Measurements from ENCODE around the gene TRAPPC2. TPM values are rescaled to one million over a fixed set of nuclear protein-coding genes. Genes with fewer than 3 reads are reported as not detected.

Gene TRAPPC2
- total RNA-seq, 4 donors from 2014 or later: 5.6 to 48.0 (median 22.8) TPM

GRCh38 chrX:13763489-13763888 lies 29.1 kb upstream of the TRAPPC2 start:
- intact Hi-C loops (cut with DNase I; ENCODE audit: low total_unique reads): no loop called here

GRCh38 chrX:13761606-13762414 lies 27.4 kb upstream of the TRAPPC2 start:
- Histone ChIP-seq H3K27me3 (no peaks in the 10 kb centered on the region), H3K4me3 (no peak overlapping the region), H3K9me3 (no peaks in the 10 kb centered on the region), H3K4me1 (no peaks in the 10 kb centered on the region), H3K27ac (peak overlapping the region in 1 of 2 donors; percentile 34), H3K36me3 (no peaks in the 10 kb centered on the region)
- intact Hi-C loops (cut with DNase I; ENCODE audit: low total_unique reads): no loop called here
- TF ChIP-seq POLR2A (IDR thresholded peaks at IDR 0.05) (no peak), CTCF (IDR thresholded peaks at IDR 0.05) (no peak)
- no peak for DNase-seq

More at GRCh38 chrX:13763489-13763888, 29.1 kb upstream of the TRAPPC2 start:
- H3K4me1 ChIP-seq: no peaks in the 10 kb centered on the region
- TF ChIP-seq POLR2A (IDR thresholded peaks at IDR 0.05): no peak
- no peak for TF ChIP-seq CTCF (IDR thresholded peaks at IDR 0.05)
- H3K4me3 ChIP-seq: no peak overlapping the region
- peak in 1 of 2 donors; percentile 33 for DNase-seq
- no peaks in the 10 kb centered on the region for H3K27me3 ChIP-seq
- H3K27ac ChIP-seq: no peak overlapping the region
- no peaks in the 10 kb centered on the region for H3K9me3 ChIP-seq
- H3K36me3 ChIP-seq: no peaks in the 10 kb centered on the region

GRCh38 chrX:13760426-13760825 lies 26.0 kb upstream of the TRAPPC2 start:
- H3K27ac ChIP-seq: no peak overlapping the region
- H3K4me1 ChIP-seq: no peaks in the 10 kb centered on the region
- H3K9me3 ChIP-seq: no peaks in the 10 kb centered on the region
- DNase-seq: no peak
- intact Hi-C loops (cut with DNase I; ENCODE audit: low total_unique reads): no loop called here
- H3K36me3 ChIP-seq: peaks cover 0 to 2% of the 10 kb centered on the region in 2 donors
- TF ChIP-seq POLR2A (IDR thresholded peaks at IDR 0.05) (no peak), CTCF (IDR thresholded peaks at IDR 0.05) (no peak)
- H3K4me3 ChIP-seq: no peak overlapping the region
- no peaks in the 10 kb centered on the region for H3K27me3 ChIP-seq

- TF ChIP-seq CTCF (IDR thresholded peaks at IDR 0.05) (no peak), POLR2A (IDR thresholded peaks at IDR 0.05) (no peak)
- H3K4me3 ChIP-seq: no peak overlapping the region
- no peaks in the 10 kb centered on the region for H3K27me3 ChIP-seq
- DNase-seq: no peak
- no peaks in the 10 kb centered on the region for H3K4me1 ChIP-seq
- peaks cover 0 to 2% of the 10 kb centered on the region in 2 donors for H3K36me3 ChIP-seq
- intact Hi-C loops (cut with DNase I; ENCODE audit: low total_unique reads): no loop called here
- no peaks in the 10 kb centered on the region for H3K9me3 ChIP-seq
- H3K27ac ChIP-seq: no peak overlapping the region
Measured at GRCh38 chrX:13759152-13759718, 24.8 kb upstream of the TRAPPC2 start.

GRCh38 chrX:13756381-13756780 lies 22.0 kb upstream of the TRAPPC2 start:
- Histone ChIP-seq H3K9me3 (no peaks in the 10 kb centered on the region), H3K4me3 (no peak overlapping the region), H3K36me3 (peaks cover 0 to 2% of the 10 kb centered on the region in 2 donors), H3K27ac (no peak overlapping the region), H3K4me1 (no peaks in the 10 kb centered on the region), H3K27me3 (no peaks in the 10 kb centered on the region)
- no peak for TF ChIP-seq CTCF (IDR thresholded peaks at IDR 0.05)
- no peak for TF ChIP-seq POLR2A (IDR thresholded peaks at IDR 0.05)
- DNase-seq: no peak
- intact Hi-C loops (cut with DNase I; ENCODE audit: low total_unique reads): no loop called here

Data from uterus (tissue), 4 donors.